AG10803 (cell line): ENCODE measurements around the gene MBLAC2.

Experiments used
- DNase-seq: peaks from one replicate; pipeline ENCODE4 v3.0.0; 2010; ENCODE audit warnings: low read depth
- H3K4me3 ChIP-seq: 2 replicates; pipeline ENCODE4 v1.5.1; 2011; ENCODE audit warnings: mild to moderate bottlenecking, low read length, control low read depth
- TF ChIP-seq, protein P1 (sequence below): conservative IDR thresholded peaks from 2 replicates; pipeline ENCODE4 v1.5.1; 2011; ENCODE audit warnings: mild to moderate bottlenecking, low read length, control low read depth, inconsistent platforms

Gene MBLAC2

DNA sequence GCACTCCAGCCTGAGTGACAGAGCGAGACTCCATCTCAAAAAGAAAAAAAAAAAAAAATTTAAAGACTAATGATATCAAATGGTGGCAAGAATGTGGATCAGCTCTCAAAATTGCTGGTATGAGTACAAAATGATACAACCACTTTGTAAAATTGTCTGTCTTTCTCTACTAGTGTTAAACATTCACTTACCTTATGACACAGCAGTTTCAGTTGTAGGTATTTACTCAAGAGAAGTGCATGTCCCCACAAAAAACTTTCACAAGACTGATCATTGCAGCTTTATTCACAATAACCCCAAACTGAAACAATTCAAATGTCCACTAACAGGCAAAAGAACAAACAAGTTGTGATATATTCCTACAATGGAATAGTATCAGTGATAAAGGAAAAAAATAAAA is 50.3 kb downstream of the MBLAC2 start:
- DNase-seq, result no peak
- TF ChIP-seq, protein P1, sequence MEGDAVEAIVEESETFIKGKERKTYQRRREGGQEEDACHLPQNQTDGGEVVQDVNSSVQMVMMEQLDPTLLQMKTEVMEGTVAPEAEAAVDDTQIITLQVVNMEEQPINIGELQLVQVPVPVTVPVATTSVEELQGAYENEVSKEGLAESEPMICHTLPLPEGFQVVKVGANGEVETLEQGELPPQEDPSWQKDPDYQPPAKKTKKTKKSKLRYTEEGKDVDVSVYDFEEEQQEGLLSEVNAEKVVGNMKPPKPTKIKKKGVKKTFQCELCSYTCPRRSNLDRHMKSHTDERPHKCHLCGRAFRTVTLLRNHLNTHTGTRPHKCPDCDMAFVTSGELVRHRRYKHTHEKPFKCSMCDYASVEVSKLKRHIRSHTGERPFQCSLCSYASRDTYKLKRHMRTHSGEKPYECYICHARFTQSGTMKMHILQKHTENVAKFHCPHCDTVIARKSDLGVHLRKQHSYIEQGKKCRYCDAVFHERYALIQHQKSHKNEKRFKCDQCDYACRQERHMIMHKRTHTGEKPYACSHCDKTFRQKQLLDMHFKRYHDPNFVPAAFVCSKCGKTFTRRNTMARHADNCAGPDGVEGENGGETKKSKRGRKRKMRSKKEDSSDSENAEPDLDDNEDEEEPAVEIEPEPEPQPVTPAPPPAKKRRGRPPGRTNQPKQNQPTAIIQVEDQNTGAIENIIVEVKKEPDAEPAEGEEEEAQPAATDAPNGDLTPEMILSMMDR, result no peak
- no peak overlapping the region for H3K4me3 ChIP-seq

DNA sequence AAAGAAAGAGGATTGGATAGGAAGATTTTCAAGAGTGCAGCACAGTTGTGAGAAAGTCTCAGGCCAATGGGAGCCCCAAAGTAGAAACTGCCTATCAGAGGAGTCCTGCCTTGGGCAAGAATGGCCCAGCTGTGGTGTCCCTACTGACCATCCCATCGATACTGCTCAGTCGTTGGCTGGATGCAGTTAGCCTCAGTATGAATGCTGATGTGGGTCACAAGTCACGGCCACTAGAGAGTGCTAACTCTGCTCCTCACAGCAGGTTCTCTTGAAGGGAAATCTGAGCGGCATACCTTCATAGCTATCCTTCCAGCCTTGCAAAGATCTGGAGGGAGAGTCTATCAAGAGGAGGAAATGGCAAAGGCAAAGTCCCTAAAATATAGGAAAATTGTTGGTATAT is 53.4 kb downstream of the MBLAC2 start:
- TF ChIP-seq, protein P1, result peak; percentile 26; the same call in 1 of the 2 replicates

DNA sequence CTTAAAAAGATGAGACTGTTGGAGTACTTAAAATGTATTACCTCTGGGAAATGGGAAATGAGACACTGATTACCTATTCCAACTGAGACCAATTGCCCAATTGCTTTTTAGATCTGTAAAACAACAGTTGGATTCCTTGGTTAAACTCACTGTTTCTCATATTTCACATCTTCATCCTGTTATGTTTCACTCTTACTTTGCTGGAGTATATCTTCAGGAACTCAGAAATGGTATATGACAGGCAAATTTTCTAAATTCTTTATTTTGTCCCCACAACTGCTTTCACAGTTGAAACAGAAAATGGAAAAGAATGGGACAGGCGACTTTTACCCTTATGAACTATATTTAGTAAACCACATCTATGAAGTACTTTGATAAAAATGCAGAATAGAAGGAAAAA is 56.4 kb downstream of the MBLAC2 start:
- TF ChIP-seq, protein P1, result no peak
- no peak for DNase-seq
- H3K4me3 ChIP-seq, result no peak overlapping the region

More for the DNA sequence above, 53.4 kb downstream of the MBLAC2 start:
- DNase-seq, result peak; percentile 7
- H3K4me3 ChIP-seq, result no peak overlapping the region

DNA sequence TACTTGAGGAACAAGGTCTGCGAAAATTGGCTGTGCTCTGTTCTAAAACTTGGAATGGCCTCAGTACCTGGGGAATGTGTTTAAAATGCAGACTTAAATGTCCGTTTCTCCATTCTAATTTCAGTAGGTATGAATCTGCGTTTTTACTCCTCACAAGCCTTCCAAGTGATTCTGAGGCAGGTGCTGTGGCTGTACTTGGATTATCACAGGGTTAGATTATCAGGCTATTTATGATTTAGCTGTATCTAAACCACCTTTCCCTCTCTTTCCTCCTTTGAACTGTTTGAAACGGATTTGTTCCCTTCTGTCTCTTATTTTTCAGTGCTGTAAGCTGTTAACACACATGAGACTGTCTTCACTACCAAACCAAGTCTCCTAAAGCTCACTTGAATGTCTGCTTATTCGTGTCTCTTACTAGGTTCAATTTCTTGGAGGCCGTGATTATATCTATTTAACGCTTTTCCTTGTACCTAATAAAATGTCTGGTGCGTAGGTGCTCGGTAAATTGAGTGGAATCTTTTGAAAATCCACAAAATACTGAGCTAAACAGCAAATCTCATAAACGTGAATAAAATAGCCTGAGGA is 64.3 kb downstream of the MBLAC2 start:
- TF ChIP-seq, protein P1, result no peak
- peak overlapping the region; percentile 85 for H3K4me3 ChIP-seq
- DNase-seq, result peak; percentile 9

DNA sequence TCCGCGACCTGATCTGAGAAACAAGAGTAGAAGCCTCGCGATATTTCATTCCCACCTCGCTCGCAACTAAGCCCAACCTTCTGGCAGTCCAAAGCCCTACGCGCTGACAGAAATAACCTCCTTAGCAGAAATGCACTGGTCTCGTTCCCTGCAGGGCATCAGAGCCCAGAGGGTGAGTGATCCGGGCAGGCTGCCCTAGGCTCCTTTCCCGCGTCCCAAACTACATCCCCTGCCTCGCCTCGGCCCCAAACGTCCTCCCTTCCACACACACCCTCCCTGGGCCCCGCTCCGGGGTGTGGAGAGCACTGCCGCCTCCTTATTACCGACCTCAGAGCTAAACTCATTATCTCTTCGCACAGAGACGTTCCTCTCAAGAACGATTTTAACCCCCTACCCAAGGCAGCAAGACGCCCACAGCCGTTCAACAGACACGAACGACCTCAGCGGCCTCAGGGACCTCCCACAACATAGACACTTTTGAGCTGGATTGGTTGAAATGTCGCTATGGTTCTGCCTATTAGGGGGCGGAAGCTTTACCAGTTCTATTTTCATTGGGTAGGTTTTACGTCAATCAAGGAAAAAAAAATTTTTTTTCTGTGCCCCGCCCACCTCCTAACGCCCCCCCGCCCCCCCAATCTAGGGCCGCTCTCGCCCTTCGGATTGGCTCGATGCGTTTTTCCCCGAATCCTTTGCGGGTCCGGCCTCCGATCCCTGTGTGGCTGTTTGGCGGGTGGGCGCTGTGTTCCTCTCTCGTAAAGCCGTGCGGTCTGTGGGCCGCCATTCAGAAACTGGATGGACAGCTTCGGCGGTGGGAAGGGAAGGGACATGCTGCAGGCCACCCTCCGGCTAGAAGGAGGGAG is 65.0 kb downstream of the MBLAC2 start, which contains the start of gene CETN3:
Gene CETN3, minus strand, starts transcription at position 439 of the 860 bp plus-strand sequence. Its CDS starts 95 bp downstream, at position 344.
- peak within 1 kb of the TSS; percentile 87 for H3K4me3 ChIP-seq
- TF ChIP-seq, protein P1, result no peak
- peak; percentile 96 for DNase-seq

DNA sequence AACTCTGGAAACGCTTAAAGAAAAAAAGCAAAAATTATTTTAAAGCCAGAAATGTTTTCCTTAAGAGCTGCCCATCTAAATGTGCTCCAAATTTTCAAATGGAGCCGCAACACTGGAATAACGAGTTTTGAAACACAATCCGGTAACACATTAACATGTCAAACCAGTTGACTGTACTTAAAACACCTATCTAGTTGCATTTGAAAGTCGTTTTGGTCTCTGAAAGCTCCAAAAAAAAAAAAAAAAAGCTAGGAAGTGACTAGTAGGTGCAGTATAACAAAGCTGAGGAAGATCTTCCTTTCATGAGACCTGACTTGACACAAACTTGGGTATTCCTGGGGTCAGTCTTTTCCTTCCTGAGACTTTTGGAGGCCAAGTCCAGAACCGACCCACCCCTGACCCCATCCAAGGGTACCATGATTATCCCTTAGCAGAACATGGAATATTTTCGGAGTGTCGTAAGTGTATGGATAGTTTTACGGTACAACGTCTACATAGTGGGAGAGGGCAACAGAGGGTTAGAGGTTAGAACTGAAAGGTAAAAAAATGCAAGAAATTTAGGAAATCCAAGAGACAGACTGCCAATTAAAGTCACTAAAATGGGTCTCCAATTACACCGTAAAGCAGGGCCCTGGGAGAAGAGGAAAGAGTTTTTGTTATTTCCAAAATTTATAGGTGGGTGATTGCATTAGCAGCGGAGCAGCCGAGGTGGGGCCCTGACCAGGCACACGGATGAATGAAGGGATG is 65.8 kb downstream of the MBLAC2 start:
- TF ChIP-seq, protein P1, result no peak
- peak overlapping the region; percentile 87 for H3K4me3 ChIP-seq
- no peak for DNase-seq
